Activated gamma-delta T cell treated with anti-CD3 and anti-CD28 coated beads, Interleukin-2, amount 50 U/mL, for 16 hours (primary cell): Measurements from ENCODE around the gene YPEL5.

Experiments used
- DNase-seq: peaks from one replicate; pipeline ENCODE4 v3.0.0-alpha.2; 2020; ENCODE audit warnings: low read depth

YPEL5 gene

DNA sequence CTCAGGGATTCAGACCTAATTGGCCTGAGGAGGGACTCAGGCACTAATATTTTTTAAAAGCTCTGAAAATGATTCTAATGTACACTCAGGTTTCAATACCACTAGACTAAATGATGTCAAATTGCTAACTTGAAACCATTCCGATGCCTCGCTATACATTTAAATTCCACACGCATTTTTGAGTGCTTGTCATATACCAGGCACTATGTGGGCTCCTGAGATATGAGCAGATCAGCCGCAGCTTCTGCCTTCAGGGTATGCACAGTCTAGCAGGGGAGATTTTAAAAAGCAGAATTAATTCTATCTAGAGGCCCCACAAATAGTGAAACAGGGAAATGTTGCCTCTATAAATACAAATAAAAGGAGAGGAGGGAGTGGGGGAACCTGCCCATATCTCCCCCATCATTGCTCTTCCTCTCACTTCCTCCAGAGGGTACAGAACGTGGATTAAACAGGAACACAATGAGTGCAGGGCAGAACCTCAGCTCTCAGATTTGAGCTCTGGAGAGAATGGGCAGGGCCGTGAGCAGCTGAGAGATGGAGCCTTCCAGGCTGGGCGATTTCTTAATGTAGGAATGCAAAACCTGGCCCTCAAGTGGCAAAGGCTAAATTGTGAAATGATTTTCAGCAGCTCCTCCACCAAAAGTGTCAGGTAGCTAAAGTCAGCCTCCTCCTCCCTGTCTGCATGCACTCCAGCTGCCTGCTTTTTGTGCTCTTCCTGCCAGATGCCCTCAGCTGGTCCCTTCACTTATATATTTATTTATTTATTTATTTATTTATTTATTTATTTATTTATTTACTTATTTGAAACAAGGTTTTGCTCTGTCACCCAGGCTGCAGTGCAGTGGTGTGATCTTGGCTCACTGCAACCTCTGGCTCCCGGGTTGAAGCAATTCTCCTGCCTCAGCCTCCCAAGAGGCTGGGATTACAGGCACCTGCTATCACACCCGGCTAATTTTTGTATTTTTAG is 59.9 kb downstream of the YPEL5 start:
- no peak for DNase-seq

DNA sequence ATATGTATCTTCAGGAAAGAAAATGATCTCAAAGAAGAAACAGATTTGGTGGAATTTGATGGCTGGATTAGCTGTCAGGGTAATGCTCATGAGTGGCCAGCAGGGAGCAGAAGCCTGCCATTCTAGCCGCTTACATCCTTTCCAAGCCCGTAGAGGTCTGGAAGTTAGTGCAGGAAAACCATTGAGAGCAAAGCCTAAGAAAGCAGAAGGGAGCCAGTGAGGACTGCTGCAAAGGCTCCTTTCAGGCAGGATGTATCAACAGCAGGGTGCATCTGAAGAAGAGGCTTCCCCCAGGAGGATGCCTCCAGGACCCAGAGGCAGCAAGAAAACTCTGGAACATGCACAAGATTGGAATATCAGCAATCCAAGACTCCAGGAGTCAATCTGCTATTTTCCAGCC is 61.6 kb downstream of the YPEL5 start:
- DNase-seq = no peak

DNA sequence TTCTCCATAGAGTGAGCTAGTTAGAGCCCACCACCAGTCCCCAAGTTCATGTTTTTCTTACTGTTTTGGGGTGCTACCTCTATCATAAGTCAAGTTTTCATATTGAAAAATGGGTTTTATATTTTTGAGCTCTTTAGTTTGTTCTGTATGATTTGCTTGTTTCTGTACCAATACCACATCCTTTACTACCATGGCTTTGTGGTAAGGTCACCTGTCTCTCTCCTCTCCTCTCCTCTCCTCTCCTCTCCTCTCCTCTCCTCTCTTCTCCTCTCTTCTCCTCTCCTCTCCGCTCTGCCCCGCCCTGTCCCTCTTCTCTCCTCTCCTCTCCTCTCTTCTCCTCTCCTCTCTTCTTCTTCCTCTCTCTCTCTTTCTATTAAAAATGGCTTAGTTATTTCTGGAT is 62.4 kb downstream of the YPEL5 start:
- DNase-seq = no peak
